GM23338 (cell line): ENCODE results near the gene NTM.

Experiments
- CTCF ChIP-seq, 2 experiments: fragments of 200-600 bp in 1 of 2; sonication (generic) in 1 of 2; conservative IDR thresholded peaks; 2 replicates each; pipeline versions ENCODE4 v1.5.1 to v1.6.1; 2016 to 2017; ENCODE audit warnings: antibody characterized with exemption in 2 of 2, low read depth in 2 of 2, mild to moderate bottlenecking in 2 of 2, moderate library complexity in 1 of 2
- ETS1 ChIP-seq: IDR thresholded peaks from 2 replicates; pipeline ENCODE4 v1.6.1; 2016; ENCODE audit warnings: antibody characterized with exemption
- EZH2 ChIP-seq: fragments of 200-600 bp; sonication (generic); IDR thresholded peaks from one replicate; pipeline ENCODE4 v1.8.0; 2017; ENCODE audit warnings: antibody characterized with exemption, mild to moderate bottlenecking, low read depth; ENCODE audit not compliant: unreplicated experiment
- EZH2phosphoT487 ChIP-seq: fragments of 200-600 bp; sonication (generic); IDR thresholded peaks from one replicate; pipeline ENCODE4 v1.8.1; 2018; ENCODE audit warnings: antibody characterized with exemption; ENCODE audit not compliant: unreplicated experiment
- JUNB ChIP-seq: IDR thresholded peaks from one replicate; pipeline ENCODE4 v1.6.1; 2016; ENCODE audit warnings: antibody characterized with exemption; ENCODE audit not compliant: unreplicated experiment
- NANOG ChIP-seq: IDR thresholded peaks from 2 replicates; pipeline ENCODE4 v1.6.1; 2016; ENCODE audit warnings: antibody characterized with exemption, borderline replicate concordance
- POLR2AphosphoS5 ChIP-seq: IDR thresholded peaks from 2 replicates; pipeline ENCODE4 v1.6.1; 2016; ENCODE audit warnings: antibody characterized with exemption, low read depth
- REST ChIP-seq: IDR thresholded peaks from one replicate; pipeline ENCODE4 v1.6.1; 2018; ENCODE audit warnings: antibody characterized with exemption; ENCODE audit not compliant: unreplicated experiment
- ZNF114 ChIP-seq: fragments of 250-450 bp; sonication (Bioruptor Pico); IDR thresholded peaks from 2 replicates; pipeline ENCODE4 v1.5.0; 2020; ENCODE audit warnings: mild to moderate bottlenecking, moderate library complexity
- ZNF331 ChIP-seq: fragments of 250-450 bp; sonication (Bioruptor Pico); IDR thresholded peaks from 2 replicates; pipeline ENCODE4 v1.5.0; 2020; ENCODE audit warnings: low read depth, mild to moderate bottlenecking, moderate library complexity

- TF ChIP-seq CTCF (conservative IDR thresholded peaks at IDR 0.05; ENCODE audit: low read depth in 2 of 2) (no peak), EZH2 (no peak), ZNF114 (no peak), EZH2phosphoT487 (no peak), POLR2AphosphoS5 (no peak), NANOG (no peak), ETS1 (no peak), ZNF331 (CRISPR knock-in tag) (no peak), REST (no peak), JUNB (no peak)
Observed at GRCh38 chr11:132334769-132335280, 964.4 kb downstream of the NTM start.
